Measurements from ENCODE around the gene PXMP4.

Gene PXMP4

DNA sequence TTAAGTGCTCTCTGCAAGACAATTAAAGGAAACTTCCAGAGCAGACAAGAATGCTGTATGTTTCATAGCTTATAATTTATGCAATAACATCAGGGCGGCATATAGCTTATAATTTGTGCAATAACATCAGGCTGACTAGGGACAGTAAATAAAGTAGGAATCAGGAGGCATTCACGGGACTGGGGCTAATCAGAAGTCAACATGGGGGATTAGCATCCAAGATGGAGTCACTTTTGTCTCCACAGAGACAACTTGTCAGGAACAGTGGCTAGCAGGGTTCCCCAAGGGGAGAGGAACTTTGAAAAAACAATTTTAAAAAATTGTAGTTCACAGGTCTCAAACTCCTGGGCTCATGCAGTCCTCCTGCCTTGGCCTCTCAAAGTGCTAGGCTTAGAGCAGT is 8.4 kb upstream of the PXMP4 start:
- TF ChIP-seq POLR2AphosphoS5 (IDR thresholded peaks at IDR 0.05; ENCODE audit: low read depth, low read length) (no peak), TAF1 (IDR thresholded peaks at IDR 0.05; ENCODE audit: borderline replicate concordance, insufficient read depth, low read length) (no peak), FOXP2 (optimal IDR thresholded peaks at IDR 0.05; ENCODE audit: borderline replicate concordance, extremely low read depth, extremely low read length, insufficient read depth) (no peak), SIN3A (IDR thresholded peaks at IDR 0.05; ENCODE audit: borderline replicate concordance, insufficient read depth, low read length) (no peak)
- TF ChIP-seq, protein P1, sequence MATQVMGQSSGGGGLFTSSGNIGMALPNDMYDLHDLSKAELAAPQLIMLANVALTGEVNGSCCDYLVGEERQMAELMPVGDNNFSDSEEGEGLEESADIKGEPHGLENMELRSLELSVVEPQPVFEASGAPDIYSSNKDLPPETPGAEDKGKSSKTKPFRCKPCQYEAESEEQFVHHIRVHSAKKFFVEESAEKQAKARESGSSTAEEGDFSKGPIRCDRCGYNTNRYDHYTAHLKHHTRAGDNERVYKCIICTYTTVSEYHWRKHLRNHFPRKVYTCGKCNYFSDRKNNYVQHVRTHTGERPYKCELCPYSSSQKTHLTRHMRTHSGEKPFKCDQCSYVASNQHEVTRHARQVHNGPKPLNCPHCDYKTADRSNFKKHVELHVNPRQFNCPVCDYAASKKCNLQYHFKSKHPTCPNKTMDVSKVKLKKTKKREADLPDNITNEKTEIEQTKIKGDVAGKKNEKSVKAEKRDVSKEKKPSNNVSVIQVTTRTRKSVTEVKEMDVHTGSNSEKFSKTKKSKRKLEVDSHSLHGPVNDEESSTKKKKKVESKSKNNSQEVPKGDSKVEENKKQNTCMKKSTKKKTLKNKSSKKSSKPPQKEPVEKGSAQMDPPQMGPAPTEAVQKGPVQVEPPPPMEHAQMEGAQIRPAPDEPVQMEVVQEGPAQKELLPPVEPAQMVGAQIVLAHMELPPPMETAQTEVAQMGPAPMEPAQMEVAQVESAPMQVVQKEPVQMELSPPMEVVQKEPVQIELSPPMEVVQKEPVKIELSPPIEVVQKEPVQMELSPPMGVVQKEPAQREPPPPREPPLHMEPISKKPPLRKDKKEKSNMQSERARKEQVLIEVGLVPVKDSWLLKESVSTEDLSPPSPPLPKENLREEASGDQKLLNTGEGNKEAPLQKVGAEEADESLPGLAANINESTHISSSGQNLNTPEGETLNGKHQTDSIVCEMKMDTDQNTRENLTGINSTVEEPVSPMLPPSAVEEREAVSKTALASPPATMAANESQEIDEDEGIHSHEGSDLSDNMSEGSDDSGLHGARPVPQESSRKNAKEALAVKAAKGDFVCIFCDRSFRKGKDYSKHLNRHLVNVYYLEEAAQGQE (IDR thresholded peaks at IDR 0.05; ENCODE audit: insufficient read depth in 1 of 2, low read depth in 2 of 2, low read length in 2 of 2): no peak

- TF ChIP-seq SIN3A (IDR thresholded peaks at IDR 0.05; ENCODE audit: borderline replicate concordance, insufficient read depth, low read length) (no peak), FOXP2 (optimal IDR thresholded peaks at IDR 0.05; ENCODE audit: borderline replicate concordance, extremely low read depth, extremely low read length, insufficient read depth) (no peak), TAF1 (IDR thresholded peaks at IDR 0.05; ENCODE audit: borderline replicate concordance, insufficient read depth, low read length) (no peak), POLR2AphosphoS5 (IDR thresholded peaks at IDR 0.05; ENCODE audit: low read depth, low read length) (no peak)
- TF ChIP-seq, protein P1 (IDR thresholded peaks at IDR 0.05; ENCODE audit: insufficient read depth in 1 of 2, low read depth in 2 of 2, low read length in 2 of 2): no peak
Observed at GRCh38 chr20:33727806-33728205, 7.7 kb upstream of the PXMP4 start.

DNA sequence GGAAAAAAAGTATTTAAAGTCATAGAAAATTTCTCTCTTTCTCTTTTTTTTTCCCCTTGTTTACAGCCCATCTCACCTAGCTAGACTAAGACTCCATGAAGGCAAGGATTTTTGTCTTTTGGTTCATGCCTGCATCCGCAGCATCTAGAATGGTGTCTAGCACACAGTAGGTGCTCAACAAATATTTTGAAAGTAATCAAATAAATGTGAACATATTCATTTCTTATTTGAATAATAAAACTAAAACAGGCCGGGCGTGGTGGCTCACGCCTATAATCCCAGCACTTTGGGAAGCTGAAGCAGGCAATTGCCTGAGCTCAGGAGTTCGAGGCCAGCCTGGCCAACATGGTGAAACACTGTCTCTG is 7.0 kb upstream of the PXMP4 start:
- TF ChIP-seq FOXP2 (optimal IDR thresholded peaks at IDR 0.05; ENCODE audit: borderline replicate concordance, extremely low read depth, extremely low read length, insufficient read depth): no peak
- no peak for TF ChIP-seq SIN3A (IDR thresholded peaks at IDR 0.05; ENCODE audit: borderline replicate concordance, insufficient read depth, low read length)
- TF ChIP-seq POLR2AphosphoS5 (IDR thresholded peaks at IDR 0.05; ENCODE audit: low read depth, low read length): no peak
- TF ChIP-seq, protein P1 (IDR thresholded peaks at IDR 0.05; ENCODE audit: insufficient read depth in 1 of 2, low read depth in 2 of 2, low read length in 2 of 2): no peak
- no peak for TF ChIP-seq TAF1 (IDR thresholded peaks at IDR 0.05; ENCODE audit: borderline replicate concordance, insufficient read depth, low read length)

DNA sequence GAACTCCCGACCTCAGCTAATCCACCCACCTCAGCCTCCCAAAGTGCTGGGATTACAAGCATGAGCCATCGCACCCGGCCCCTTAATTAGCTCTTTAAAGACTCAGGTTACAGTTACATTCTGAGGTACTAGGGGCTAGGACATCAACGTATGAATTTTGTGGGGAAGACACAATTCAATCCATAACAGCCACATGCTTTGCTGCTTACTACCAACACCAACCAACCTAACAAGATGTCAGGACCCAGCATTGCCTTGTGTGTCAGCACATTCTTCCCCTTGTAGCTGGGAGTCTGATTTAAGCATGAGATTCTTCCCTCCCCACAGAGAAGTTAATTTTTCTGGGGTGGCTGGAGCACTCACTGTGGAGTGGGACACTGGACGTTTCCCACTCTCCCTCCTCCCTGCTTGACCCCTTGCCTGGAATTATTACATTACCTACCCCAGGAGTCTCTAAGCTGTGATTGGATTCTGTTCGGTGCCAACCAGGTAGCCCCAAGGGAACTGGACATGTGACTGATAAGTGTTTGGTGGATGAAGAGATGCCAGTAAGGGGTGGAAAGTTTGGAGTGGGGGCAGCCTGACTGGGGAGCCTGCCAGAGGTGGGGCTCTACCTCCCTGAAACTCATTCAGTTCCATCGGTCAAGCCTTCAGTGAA is 5.6 kb upstream of the PXMP4 start:
- TF ChIP-seq POLR2AphosphoS5 (IDR thresholded peaks at IDR 0.05; ENCODE audit: low read depth, low read length): no peak
- no peak for TF ChIP-seq FOXP2 (optimal IDR thresholded peaks at IDR 0.05; ENCODE audit: borderline replicate concordance, extremely low read depth, extremely low read length, insufficient read depth)
- TF ChIP-seq SIN3A (IDR thresholded peaks at IDR 0.05; ENCODE audit: borderline replicate concordance, insufficient read depth, low read length): no peak
- TF ChIP-seq, protein P1 (IDR thresholded peaks at IDR 0.05; ENCODE audit: insufficient read depth in 1 of 2, low read depth in 2 of 2, low read length in 2 of 2): no peak
- TF ChIP-seq TAF1 (IDR thresholded peaks at IDR 0.05; ENCODE audit: borderline replicate concordance, insufficient read depth, low read length): no peak

All from PFSK-1 (cell line).